GM04504 (cell line): Measurements from ENCODE around the gene GUF1.
"Not testable (repeated sequence)": the region's sequence is repeated elsewhere in the genome, so short reads cannot be mapped to it uniquely, and the experiment has no call there.

Experiments used
- DNase-seq: peaks from one replicate; pipeline ENCODE4 v3.0.0-alpha.2; 2012; ENCODE audit warnings: low read depth

GUF1 gene

GRCh38 chr4:44704673-44705072 is 26.5 kb downstream of the GUF1 start:
- no peak for DNase-seq

- DNase-seq, result no peak
Observed at GRCh38 chr4:44713125-44713524, 34.9 kb downstream of the GUF1 start.

GRCh38 chr4:44716597-44716996 is 38.4 kb downstream of the GUF1 start:
- no peak for DNase-seq

GRCh38 chr4:44720371-44720770 is 42.2 kb downstream of the GUF1 start:
- DNase-seq, result no peak

GRCh38 chr4:44722001-44722400 is 43.8 kb downstream of the GUF1 start:
- DNase-seq, result no peak

- no peak for DNase-seq
Observed at GRCh38 chr4:44725166-44725565, 46.9 kb downstream of the GUF1 start.

- DNase-seq, result no peak
Observed at GRCh38 chr4:44725726-44726037, 47.5 kb downstream of the GUF1 start.

GRCh38 chr4:44726038-44726871 is 48.0 kb downstream of the GUF1 start, which contains the start of gene GNPDA2:
TSS of gene GNPDA2 (minus strand) at chr4:44726556. CDS start at chr4:44722207, 4,349 bp downstream.
- DNase-seq, result peak; percentile 78

GRCh38 chr4:44727471-44727870 is 49.3 kb downstream of the GUF1 start:
- DNase-seq, result no peak

- not testable (repeated sequence) for DNase-seq
Observed at GRCh38 chr4:44728694-44729093, 50.5 kb downstream of the GUF1 start.

- DNase-seq, result no peak
Observed at GRCh38 chr4:44736900-44737299, 58.7 kb downstream of the GUF1 start.

GRCh38 chr4:44738615-44739014 is 60.4 kb downstream of the GUF1 start:
- DNase-seq, result no peak

- no peak for DNase-seq
Observed at GRCh38 chr4:44740201-44740600, 62.0 kb downstream of the GUF1 start.
